A549 (cell line): Measurements from ENCODE around the gene CRYZL1. TPM values are rescaled to one million over a fixed set of nuclear protein-coding genes. Genes with fewer than 3 reads are reported as not detected.

Experiments used
- ATAC-seq, 2 experiments: fragments of 200-7000 bp in 1 of 2; fragments of >200 bp in 1 of 2; cut with Nextera tagmentation in 1 of 2; cut with Tn5 transposase in 1 of 2; 3 replicates each; pipeline versions ENCODE4 v1.8.0 to v1.9.1; 2018 to 2020; ENCODE audit warnings: mild to moderate bottlenecking in 1 of 2, moderate library complexity in 1 of 2
- CTCF ChIA-PET: fragments of 300-600 bp; sonication (Branson Sonifier 250); formaldehyde crosslinking; extraction: SDS; loops from one replicate; lab custom pipeline; 2021; ENCODE audit warnings: antibody characterized with exemption, inconsistent platforms; lab: Yijun Ruan, JAX
- POLR2A ChIA-PET: fragments of 350-600 bp; formaldehyde crosslinking; extraction: SDS; loops from one replicate; lab custom pipeline; 2021; ENCODE audit warnings: antibody characterized with exemption, inconsistent platforms; lab: Yijun Ruan, JAX
- DNase-seq, 2 experiments: peaks; one replicate each; pipeline versions ENCODE4 v3.0.0 to v3.0.0-alpha.2; 2011 to 2016; ENCODE audit warnings: low read depth in 1 of 2, low spot score in 1 of 2
- FAIRE-seq: peaks from 2 replicates; lab custom pipeline; 2011; peaks lifted over from hg19 to GRCh38; lab: Jason Lieb, UNC
- H3K27ac ChIP-seq, 2 experiments: fragments of >200 bp; sonication (Bioruptor Twin); formaldehyde crosslinking; 3 replicates each; pipeline ENCODE4 v1.5.1; 2016 to 2017
- H3K4me1 ChIP-seq: fragments of >200 bp; sonication (Bioruptor Twin); formaldehyde crosslinking; 3 replicates; pipeline ENCODE4 v1.6.1; 2016
- H3K4me2 ChIP-seq: fragments of >200 bp; sonication (Bioruptor Twin); formaldehyde crosslinking; 3 replicates; pipeline ENCODE4 v1.6.1; 2016
- H3K4me3 ChIP-seq: fragments of >200 bp; sonication (Bioruptor Twin); formaldehyde crosslinking; 3 replicates; pipeline ENCODE4 v1.5.1; 2016
- H3K9me3 ChIP-seq: fragments of >200 bp; sonication (Bioruptor Twin); formaldehyde crosslinking; 3 replicates; pipeline ENCODE4 v1.6.1; 2016
- CBX8 ChIP-seq: fragments of 200-600 bp; sonication (generic); IDR thresholded peaks from 2 replicates; pipeline ENCODE4 v1.6.1; 2016
- EHMT2 ChIP-seq: fragments of 200-600 bp; sonication (generic); IDR thresholded peaks from 2 replicates; pipeline ENCODE4 v1.6.1; 2016; ENCODE audit warnings: antibody characterized with exemption, low read depth, mild to moderate bottlenecking, moderate library complexity
- GATA3 ChIP-seq: IDR thresholded peaks from 2 replicates; pipeline ENCODE4 v1.6.1; 2012; ENCODE audit warnings: borderline replicate concordance
- HEYL ChIP-seq: fragments of 250-450 bp; sonication (Bioruptor Pico); IDR thresholded peaks from 2 replicates; pipeline ENCODE4 v1.8.0; 2021; ENCODE audit warnings: mild to moderate bottlenecking, moderate library complexity
- HOXA7 ChIP-seq: fragments of 250-450 bp; sonication (Bioruptor Pico); IDR thresholded peaks from 2 replicates; pipeline ENCODE4 v1.5.0; 2020; ENCODE audit warnings: mild to moderate bottlenecking, moderate library complexity
- HOXB13 ChIP-seq: fragments of 250-450 bp; sonication (Bioruptor Pico); IDR thresholded peaks from 2 replicates; pipeline ENCODE4 v1.5.0; 2020; ENCODE audit warnings: low read depth, mild to moderate bottlenecking, moderate library complexity
- MAFK ChIP-seq: fragments of 450-650 bp; IDR thresholded peaks from 2 replicates; pipeline ENCODE4 v1.6.1; 2014; ENCODE audit not compliant: partially characterized antibody
- MYC ChIP-seq: IDR thresholded peaks from 2 replicates; pipeline ENCODE4 v1.6.1; 2012; ENCODE audit warnings: mild to moderate bottlenecking, inconsistent platforms, low read length, improper control_type of control experiment, borderline replicate concordance
- NFE2L2 ChIP-seq: fragments of 150-350 bp; conservative IDR thresholded peaks from 2 replicates; pipeline ENCODE4 v1.6.1; 2014; ENCODE audit warnings: low read length
- NPAS2 ChIP-seq: fragments of 250-450 bp; sonication (Bioruptor Pico); IDR thresholded peaks from 2 replicates; pipeline ENCODE4 v1.8.0; 2022; ENCODE audit warnings: mild to moderate bottlenecking, moderate library complexity, borderline replicate concordance
- POLR2A ChIP-seq: IDR thresholded peaks from 2 replicates; pipeline ENCODE4 v1.6.1; 2012; ENCODE audit warnings: mild to moderate bottlenecking, low read length
- RAD21 ChIP-seq, 2 experiments: fragments of >200 bp in 1 of 2; sonication (Bioruptor Twin) in 1 of 2; formaldehyde crosslinking in 1 of 2; IDR thresholded peaks in 1 of 2; conservative IDR thresholded peaks in 1 of 2; 2 replicates in 1 of 2; 3 replicates in 1 of 2; pipeline ENCODE4 v1.6.1; 2012 to 2018; ENCODE audit warnings: inconsistent platforms in 1 of 2
- RARB ChIP-seq: fragments of 250-450 bp; sonication (Bioruptor Pico); IDR thresholded peaks from 2 replicates; pipeline ENCODE4 v1.8.0; 2021; ENCODE audit warnings: mild to moderate bottlenecking, moderate library complexity
- RCOR1 ChIP-seq: fragments of 150-350 bp; IDR thresholded peaks from 2 replicates; pipeline ENCODE4 v1.6.1; 2014; ENCODE audit warnings: antibody characterized with exemption, low read length, low read depth
- RFX5 ChIP-seq: fragments of 450-650 bp; IDR thresholded peaks from 2 replicates; pipeline ENCODE4 v1.7.1; 2014; ENCODE audit warnings: antibody characterized with exemption, mild to moderate bottlenecking, moderate library complexity
- ZFP36 ChIP-seq: fragments of 450-650 bp; IDR thresholded peaks from 2 replicates; pipeline ENCODE4 v1.6.1; 2014; ENCODE audit warnings: borderline replicate concordance; ENCODE audit not compliant: partially characterized antibody
- WGBS: methylation state at CpG from one replicate; pipeline ENCODE4 v1.1.6; 2017; ENCODE audit errors: missing lambda C conversion rate; 5-methylcytosine and 5-hydroxymethylcytosine counted together
- polyA plus RNA-seq, 4 experiments: library from polyadenylated mRNA; depleted of rRNA in 3 of 4; stranded (reverse); fragments of >200 nt; fragmentation: RNase III in 1 of 4; extraction: RNeasy Plus Mini Kit Qiagen cat#74134 plus additional on column Dnase treatment in 1 of 4; gene quantifications; 2 replicates in 3 of 4; 3 replicates in 1 of 4; pipeline ENCODE4 v1.2.3, GENCODE V29; 2011 to 2017
- TF ChIP-seq, protein P1 (sequence below): fragments of 150-350 bp; IDR thresholded peaks from 2 replicates; pipeline ENCODE4 v1.6.1; 2014; ENCODE audit warnings: low read depth, mild to moderate bottlenecking, low read length
- TF ChIP-seq, protein P2 (sequence below): fragments of 250-450 bp; sonication (Bioruptor Pico); IDR thresholded peaks from 2 replicates; pipeline ENCODE4 v1.5.0; 2020; ENCODE audit warnings: low read depth, mild to moderate bottlenecking, moderate library complexity
- TF ChIP-seq, protein P3 (sequence below): fragments of >200 bp; sonication (Bioruptor Twin); formaldehyde crosslinking; IDR thresholded peaks from 3 replicates; pipeline ENCODE4 v1.6.1; 2016
- TF ChIP-seq, protein P4 (sequence below): fragments of 250-450 bp; sonication (Bioruptor Pico); IDR thresholded peaks from 2 replicates; pipeline ENCODE4 v1.5.0; 2021; ENCODE audit warnings: mild to moderate bottlenecking, moderate library complexity, borderline replicate concordance
- TF ChIP-seq, protein P5 (sequence below): IDR thresholded peaks from 2 replicates; pipeline ENCODE4 v1.6.1; 2012
- TF ChIP-seq, protein P6 (sequence below): fragments of 200-600 bp; sonication (generic); IDR thresholded peaks from 2 replicates; pipeline ENCODE4 v1.6.1; 2016; ENCODE audit warnings: antibody characterized with exemption, mild to moderate bottlenecking, moderate library complexity

CRYZL1 gene
- polyA plus RNA-seq, 2 of the 4 experiments (the other 2 are of a cell fraction), result 15.2 to 38.9 TPM

DNA sequence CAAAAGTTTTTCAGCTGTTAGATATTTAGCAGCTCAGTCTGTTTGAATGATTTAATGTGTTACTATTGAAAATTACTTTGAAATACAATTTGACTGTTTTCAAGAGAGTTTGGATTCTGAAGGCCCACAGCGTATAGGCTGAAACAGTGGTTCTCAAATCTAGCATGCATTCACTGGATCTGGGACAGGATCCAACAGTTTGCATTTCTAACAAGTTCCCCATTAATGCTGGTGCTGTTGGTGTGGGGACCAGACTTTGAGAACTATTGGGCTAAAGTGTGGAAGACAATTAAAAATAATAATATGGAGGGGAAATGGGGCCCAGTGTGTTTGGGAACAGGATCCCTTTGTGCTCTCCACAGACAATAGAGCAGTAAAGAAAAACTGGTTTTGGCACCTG, 32.7 kb upstream of the CRYZL1 start:
- CTCF ChIA-PET, result no interaction called here
- Histone ChIP-seq H3K4me2 (no peak overlapping the region), H3K4me3 (no peak overlapping the region), H3K27ac (no peak overlapping the region), H3K4me1 (peaks cover 12% of the 10 kb centered on the region; the same call in 2 of the 3 replicates), H3K9me3 (no peaks in the 10 kb centered on the region)
- DNase-seq (no peak), FAIRE-seq (no peak), ATAC-seq (no peak)
- TF ChIP-seq, protein P1, sequence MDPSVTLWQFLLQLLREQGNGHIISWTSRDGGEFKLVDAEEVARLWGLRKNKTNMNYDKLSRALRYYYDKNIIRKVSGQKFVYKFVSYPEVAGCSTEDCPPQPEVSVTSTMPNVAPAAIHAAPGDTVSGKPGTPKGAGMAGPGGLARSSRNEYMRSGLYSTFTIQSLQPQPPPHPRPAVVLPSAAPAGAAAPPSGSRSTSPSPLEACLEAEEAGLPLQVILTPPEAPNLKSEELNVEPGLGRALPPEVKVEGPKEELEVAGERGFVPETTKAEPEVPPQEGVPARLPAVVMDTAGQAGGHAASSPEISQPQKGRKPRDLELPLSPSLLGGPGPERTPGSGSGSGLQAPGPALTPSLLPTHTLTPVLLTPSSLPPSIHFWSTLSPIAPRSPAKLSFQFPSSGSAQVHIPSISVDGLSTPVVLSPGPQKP, result no peak
- TF ChIP-seq EHMT2 (no peak), HOXB13 (CRISPR knock-in tag) (no peak), CBX8 (no peak)
- TF ChIP-seq, protein P2, sequence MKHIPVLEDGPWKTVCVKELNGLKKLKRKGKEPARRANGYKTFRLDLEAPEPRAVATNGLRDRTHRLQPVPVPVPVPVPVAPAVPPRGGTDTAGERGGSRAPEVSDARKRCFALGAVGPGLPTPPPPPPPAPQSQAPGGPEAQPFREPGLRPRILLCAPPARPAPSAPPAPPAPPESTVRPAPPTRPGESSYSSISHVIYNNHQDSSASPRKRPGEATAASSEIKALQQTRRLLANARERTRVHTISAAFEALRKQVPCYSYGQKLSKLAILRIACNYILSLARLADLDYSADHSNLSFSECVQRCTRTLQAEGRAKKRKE (CRISPR knock-in tag), result no peak
- POLR2A ChIA-PET, result no interaction called here
- WGBS, result 85% methylated on average over 1 of the region's 1 CpG

DNA sequence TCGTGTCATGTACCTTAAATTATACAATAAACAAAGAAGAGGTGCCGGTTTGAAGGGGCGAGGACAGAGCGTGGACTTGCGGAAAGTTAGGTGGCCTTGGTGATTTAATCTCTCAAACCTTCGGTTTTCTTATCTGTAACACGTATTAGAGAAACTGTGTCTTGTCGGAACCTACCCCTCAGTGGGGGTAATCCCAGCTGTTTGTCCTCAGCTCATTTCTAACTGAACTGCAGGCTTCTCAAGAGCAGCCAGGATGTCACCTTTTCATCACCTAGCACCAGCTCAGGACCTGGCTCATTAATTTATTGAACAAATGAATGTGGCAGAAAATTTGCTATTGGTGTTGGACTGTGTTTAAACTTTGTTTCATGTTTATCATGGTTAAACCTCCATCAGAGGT, 31.9 kb upstream of the CRYZL1 start:
- H3K9me3 ChIP-seq, result no peaks in the 10 kb centered on the region
- DNase-seq, result no peak
- WGBS, result 87% methylated on average over 8 of the region's 8 CpGs
- no peak for ATAC-seq
- no peak overlapping the region for H3K27ac ChIP-seq
- TF ChIP-seq, protein P2 (CRISPR knock-in tag), result no peak
- TF ChIP-seq GATA3 (no peak), EHMT2 (no peak)
- TF ChIP-seq, all 56 proteins: peak for 0
- POLR2A ChIA-PET, result no interaction called here
- CTCF ChIA-PET, result no interaction called here
- FAIRE-seq, result no peak
- H3K4me1 ChIP-seq, result peaks cover 5% of the 10 kb centered on the region; the same call in 2 of the 3 replicates
- no peak overlapping the region for H3K4me2 ChIP-seq
- no peak overlapping the region for H3K4me3 ChIP-seq

DNA sequence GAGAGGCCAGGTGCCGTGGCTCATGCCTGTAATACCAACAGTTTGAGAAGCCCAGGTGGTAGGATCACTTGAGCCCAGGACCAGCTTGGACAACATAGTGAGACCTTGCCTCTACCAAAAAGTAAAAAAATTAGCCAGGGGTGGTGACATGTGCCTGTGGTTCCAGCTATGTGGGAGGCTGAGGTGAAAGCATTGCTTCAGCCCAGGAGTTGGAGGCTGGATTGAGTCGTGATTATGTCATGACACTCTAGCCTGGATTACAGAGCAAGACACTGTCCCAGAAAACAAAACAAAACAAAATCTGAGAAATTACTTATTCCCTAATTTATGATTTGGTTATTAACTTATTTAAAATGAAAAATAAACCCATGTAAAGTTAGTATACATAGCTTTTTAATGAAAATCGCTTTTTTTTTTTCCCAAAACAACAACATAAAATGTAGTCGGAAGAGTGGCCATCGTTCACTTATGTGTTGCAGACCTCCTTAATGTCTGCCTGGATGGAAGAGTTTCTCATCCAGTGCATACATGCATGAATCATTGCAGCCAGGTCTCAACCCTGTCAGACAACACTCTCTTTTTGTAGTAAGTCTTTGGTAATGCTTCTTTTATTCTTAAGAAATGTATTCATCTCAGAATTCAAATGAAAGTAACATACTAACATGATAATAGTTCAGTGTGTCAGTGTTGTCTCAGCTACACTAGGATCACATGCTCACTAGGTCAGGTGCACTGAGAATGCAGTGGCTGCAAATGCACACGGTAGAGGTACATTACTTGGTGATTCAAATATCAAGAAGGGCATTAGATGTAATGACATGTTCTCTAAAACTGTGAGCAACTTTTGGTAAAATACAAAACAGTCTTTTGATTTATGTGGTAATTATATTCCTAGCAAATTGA, 28.8 kb upstream of the CRYZL1 start:
- no peaks in the 10 kb centered on the region for H3K9me3 ChIP-seq
- ChIA-PET POLR2A (no interaction called here), CTCF (interaction anchor here (0.7 kb wide), 1 partner anchor 12 kb away, joined by 3 read pairs; no protein-coding TSS in a partner anchor)
- H3K4me2 ChIP-seq, result no peak overlapping the region
- no peak for FAIRE-seq
- no peaks in the 10 kb centered on the region for H3K4me1 ChIP-seq
- WGBS, result 79% methylated on average over 6 of the region's 6 CpGs
- DNase-seq, result no peak
- ATAC-seq, result no peak; a peak in 1 of 6 replicates
- no peak overlapping the region for H3K4me3 ChIP-seq
- no peak overlapping the region for H3K27ac ChIP-seq
- TF ChIP-seq RCOR1 (no peak), NPAS2 (CRISPR knock-in tag) (no peak), RAD21 (conservative IDR thresholded peaks at IDR 0.05 in 1 of 2, IDR thresholded peaks at IDR 0.05 in 1 of 2) (no peak), RARB (CRISPR knock-in tag) (no peak), RFX5 (no peak), MYC (no peak), HEYL (CRISPR knock-in tag) (no peak), MAFK (no peak), HOXA7 (CRISPR knock-in tag) (no peak), NFE2L2 (no peak), POLR2A (no peak), ZFP36 (no peak)
- TF ChIP-seq, protein P3, sequence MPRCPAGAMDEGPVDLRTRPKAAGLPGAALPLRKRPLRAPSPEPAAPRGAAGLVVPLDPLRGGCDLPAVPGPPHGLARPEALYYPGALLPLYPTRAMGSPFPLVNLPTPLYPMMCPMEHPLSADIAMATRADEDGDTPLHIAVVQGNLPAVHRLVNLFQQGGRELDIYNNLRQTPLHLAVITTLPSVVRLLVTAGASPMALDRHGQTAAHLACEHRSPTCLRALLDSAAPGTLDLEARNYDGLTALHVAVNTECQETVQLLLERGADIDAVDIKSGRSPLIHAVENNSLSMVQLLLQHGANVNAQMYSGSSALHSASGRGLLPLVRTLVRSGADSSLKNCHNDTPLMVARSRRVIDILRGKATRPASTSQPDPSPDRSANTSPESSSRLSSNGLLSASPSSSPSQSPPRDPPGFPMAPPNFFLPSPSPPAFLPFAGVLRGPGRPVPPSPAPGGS, result no peak
- TF ChIP-seq, protein P4, sequence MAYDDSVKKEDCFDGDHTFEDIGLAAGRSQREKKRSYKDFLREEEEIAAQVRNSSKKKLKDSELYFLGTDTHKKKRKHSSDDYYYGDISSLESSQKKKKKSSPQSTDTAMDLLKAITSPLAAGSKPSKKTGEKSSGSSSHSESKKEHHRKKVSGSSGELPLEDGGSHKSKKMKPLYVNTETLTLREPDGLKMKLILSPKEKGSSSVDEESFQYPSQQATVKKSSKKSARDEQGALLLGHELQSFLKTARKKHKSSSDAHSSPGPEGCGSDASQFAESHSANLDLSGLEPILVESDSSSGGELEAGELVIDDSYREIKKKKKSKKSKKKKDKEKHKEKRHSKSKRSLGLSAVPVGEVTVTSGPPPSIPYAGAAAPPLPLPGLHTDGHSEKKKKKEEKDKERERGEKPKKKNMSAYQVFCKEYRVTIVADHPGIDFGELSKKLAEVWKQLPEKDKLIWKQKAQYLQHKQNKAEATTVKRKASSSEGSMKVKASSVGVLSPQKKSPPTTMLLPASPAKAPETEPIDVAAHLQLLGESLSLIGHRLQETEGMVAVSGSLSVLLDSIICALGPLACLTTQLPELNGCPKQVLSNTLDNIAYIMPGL (CRISPR knock-in tag), result no peak
- TF ChIP-seq, protein P5, sequence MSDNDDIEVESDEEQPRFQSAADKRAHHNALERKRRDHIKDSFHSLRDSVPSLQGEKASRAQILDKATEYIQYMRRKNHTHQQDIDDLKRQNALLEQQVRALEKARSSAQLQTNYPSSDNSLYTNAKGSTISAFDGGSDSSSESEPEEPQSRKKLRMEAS, result no peak
- TF ChIP-seq, protein P6, sequence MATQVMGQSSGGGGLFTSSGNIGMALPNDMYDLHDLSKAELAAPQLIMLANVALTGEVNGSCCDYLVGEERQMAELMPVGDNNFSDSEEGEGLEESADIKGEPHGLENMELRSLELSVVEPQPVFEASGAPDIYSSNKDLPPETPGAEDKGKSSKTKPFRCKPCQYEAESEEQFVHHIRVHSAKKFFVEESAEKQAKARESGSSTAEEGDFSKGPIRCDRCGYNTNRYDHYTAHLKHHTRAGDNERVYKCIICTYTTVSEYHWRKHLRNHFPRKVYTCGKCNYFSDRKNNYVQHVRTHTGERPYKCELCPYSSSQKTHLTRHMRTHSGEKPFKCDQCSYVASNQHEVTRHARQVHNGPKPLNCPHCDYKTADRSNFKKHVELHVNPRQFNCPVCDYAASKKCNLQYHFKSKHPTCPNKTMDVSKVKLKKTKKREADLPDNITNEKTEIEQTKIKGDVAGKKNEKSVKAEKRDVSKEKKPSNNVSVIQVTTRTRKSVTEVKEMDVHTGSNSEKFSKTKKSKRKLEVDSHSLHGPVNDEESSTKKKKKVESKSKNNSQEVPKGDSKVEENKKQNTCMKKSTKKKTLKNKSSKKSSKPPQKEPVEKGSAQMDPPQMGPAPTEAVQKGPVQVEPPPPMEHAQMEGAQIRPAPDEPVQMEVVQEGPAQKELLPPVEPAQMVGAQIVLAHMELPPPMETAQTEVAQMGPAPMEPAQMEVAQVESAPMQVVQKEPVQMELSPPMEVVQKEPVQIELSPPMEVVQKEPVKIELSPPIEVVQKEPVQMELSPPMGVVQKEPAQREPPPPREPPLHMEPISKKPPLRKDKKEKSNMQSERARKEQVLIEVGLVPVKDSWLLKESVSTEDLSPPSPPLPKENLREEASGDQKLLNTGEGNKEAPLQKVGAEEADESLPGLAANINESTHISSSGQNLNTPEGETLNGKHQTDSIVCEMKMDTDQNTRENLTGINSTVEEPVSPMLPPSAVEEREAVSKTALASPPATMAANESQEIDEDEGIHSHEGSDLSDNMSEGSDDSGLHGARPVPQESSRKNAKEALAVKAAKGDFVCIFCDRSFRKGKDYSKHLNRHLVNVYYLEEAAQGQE, result no peak
